HG03045 (cell line): ENCODE measurements around the gene GADL1.

Experiments used
- ATAC-seq: cut with Tn5 transposase; IDR thresholded peaks from one replicate; pipeline ENCODE4 v1.9.1; 2021; ENCODE audit warnings: mild to moderate bottlenecking, moderate library complexity; ENCODE audit not compliant: unreplicated experiment

The GADL1 gene

DNA sequence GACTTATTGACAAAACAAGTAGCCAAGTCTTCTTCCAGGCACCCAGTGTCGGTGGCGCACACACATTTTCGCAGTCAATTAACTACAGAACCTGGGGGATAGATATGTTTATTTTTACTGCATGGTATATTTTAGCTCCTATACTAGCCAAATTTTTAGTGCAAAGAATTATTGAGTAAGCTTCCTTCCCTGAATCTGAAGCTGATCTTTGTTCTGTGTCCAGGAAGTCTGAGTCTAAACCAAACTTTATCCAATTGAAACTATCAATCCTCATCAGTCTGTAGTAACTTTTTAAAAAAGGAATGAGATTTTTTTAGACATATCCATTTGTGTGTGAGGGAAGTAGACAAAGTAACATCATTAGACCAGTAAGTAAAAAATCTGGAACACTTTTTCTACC lies 133.1 kb downstream of the GADL1 start:
- no peak for ATAC-seq

DNA sequence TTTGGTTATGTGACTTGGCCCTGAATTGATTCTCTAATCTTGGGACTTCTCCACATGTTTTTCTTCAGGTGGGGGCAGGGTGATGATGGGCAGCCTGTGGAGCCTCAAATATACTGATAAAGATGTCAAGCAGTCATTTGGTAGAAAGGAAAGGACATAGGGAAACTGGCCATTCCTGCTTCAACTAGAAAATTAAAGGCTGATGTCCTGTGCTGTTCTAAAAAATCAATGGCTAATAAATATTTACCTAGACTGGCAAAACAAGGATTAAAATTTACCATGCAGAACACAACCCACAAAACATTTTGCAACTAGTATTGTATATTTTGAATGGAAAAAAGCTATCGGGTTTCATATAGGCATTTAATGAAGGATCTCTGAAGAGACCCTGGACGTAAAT lies 133.7 kb downstream of the GADL1 start:
- no peak for ATAC-seq

- no peak for ATAC-seq
These were observed 134.3 kb downstream of the GADL1 start for GRCh38 chr3:30760040-30760695.

- ATAC-seq, result no peak
These were observed 138.2 kb downstream of the GADL1 start for GRCh38 chr3:30756218-30756617.

DNA sequence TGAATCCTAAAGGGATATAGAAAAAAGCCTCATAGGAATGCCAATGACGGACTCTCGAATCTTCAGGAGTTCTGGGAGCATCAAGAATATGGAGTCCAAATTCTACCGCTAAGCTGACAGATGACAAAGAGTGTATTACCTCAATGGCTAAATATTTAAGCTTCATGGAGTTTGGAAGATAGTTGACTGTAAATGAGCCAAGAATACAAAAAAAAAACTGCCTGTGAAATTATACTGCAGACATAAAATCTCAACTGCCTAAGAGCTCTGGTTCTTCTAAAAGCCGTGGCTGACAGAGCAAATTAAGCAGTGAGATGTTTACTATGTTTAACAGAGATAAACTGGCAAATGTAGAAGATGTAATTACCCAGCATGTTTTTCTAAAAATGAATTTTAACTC lies 140.0 kb downstream of the GADL1 start:
- ATAC-seq, result no peak

- ATAC-seq, result no peak
These were observed 140.7 kb downstream of the GADL1 start for GRCh38 chr3:30753766-30754165.

DNA sequence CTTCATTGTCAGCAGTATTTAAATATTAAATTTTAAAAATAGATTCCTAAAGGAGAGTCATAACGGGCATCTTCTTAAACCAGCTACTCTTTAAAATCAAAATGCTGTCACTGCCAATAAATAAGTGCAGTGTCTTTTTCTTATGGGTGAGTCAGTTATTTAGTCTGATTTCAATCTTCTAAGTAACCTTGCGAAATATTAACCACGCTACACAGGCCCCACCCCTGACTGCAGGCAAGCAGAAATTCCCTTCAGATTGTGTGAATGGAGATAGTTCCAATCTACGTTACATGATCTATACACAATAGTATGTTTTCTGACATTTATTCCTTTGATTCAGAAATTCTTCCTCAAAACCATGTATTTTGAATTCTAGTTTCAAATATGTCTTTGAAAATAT lies 141.5 kb downstream of the GADL1 start:
- ATAC-seq, result no peak

- ATAC-seq, result no peak
These were observed 142.0 kb downstream of the GADL1 start for GRCh38 chr3:30752491-30752890.

GRCh38 chr3:30751610-30752299 lies 142.7 kb downstream of the GADL1 start:
- no peak for ATAC-seq

GRCh38 chr3:30750967-30751366 lies 143.5 kb downstream of the GADL1 start:
- ATAC-seq, result no peak

DNA sequence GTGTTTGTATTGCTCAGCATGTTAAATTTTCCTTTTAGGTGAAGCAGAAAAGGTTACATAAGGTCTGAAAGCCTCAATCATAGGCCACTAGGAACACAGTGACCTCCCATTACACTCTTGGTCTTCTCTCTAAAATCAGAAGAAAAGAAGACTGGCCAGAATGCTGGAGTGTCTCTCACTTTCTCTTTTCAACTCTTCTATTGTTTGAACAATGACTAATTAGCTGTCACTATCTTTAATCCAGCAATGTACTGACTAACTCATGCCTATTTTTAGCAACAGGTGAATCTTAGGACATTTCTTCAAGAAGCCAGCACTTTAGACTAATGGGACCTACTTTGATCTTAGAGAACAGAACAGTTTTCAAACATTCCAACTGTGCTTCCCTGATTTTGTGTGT lies 145.2 kb downstream of the GADL1 start:
- no peak for ATAC-seq

GRCh38 chr3:30747771-30748281 lies 146.6 kb downstream of the GADL1 start:
- ATAC-seq, result no peak

- ATAC-seq, result no peak
These were observed 150.7 kb downstream of the GADL1 start for GRCh38 chr3:30743641-30744317.

DNA sequence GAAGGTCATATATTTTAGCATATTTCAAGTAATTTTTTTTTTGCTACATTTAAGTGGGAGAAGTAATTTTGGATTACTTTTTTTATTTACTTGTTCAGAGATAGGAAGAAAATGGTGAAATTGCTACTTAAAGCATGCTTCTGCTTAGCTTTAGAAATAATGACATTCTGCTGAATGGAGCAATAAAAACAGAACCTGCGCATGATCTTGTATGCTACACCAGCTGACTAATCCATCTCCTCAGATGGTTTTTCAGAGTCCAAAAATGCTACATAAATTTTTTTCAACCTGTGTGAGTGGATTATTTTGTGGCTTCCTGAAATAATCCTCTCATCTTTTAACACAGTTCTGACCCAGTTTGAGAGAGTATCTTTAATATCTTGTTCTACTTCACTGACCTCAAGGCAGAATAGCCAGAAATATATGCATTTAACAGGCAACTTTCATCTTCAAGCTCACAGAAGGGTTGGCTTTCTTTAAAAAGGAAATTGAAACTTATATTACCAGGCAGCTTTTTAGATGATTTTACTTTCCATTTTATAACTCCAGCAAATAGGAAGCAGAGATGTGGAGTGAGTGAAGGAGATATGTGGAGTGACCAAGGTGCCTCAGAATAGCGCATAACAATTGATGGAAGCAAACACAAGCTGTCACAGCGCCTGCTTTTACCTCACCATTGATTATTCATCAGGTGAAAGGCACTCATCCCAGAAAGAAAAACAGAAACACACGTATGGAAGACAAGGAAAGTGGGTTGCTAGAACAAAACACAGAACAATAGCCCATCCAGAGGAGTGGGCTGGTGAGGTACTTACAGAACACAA lies 151.5 kb downstream of the GADL1 start:
- ATAC-seq, result no peak

DNA sequence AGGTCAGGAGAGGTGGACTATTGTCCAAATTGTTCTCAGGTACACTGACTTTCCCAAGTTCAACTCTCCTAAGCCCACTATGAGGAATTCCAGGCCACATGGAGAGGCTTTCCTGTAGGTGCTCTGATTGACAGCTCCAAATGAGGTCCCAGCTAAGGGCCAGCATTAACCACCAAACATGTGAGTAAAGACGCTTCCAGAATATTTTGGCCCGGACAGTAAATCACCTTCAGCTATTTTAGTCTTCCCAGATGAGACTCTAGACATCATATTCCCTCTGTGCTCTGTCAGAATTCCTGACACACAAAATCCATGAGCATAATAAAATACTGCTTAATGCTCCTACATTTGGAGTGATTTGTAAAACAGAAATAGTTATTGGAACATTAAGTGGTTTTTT lies 152.6 kb downstream of the GADL1 start:
- no peak for ATAC-seq

DNA sequence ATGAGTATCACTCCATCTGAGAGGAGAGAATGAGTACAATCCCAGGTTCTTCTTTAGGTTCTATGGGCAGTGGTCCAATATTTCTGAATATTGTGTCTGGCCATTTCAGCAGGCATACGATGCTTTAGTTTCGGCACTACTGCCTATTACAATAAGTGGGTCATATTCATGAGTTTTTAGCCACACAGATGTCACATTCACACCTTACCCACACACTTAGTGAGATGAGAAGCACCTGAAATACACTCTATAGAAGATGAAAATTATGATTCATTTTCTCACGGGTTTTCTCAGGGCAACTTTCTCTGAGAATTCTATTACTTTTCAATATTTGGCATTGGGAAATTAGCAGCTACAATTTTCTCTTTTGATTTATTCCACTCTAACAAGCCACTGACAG lies 155.9 kb downstream of the GADL1 start:
- ATAC-seq, result no peak

DNA sequence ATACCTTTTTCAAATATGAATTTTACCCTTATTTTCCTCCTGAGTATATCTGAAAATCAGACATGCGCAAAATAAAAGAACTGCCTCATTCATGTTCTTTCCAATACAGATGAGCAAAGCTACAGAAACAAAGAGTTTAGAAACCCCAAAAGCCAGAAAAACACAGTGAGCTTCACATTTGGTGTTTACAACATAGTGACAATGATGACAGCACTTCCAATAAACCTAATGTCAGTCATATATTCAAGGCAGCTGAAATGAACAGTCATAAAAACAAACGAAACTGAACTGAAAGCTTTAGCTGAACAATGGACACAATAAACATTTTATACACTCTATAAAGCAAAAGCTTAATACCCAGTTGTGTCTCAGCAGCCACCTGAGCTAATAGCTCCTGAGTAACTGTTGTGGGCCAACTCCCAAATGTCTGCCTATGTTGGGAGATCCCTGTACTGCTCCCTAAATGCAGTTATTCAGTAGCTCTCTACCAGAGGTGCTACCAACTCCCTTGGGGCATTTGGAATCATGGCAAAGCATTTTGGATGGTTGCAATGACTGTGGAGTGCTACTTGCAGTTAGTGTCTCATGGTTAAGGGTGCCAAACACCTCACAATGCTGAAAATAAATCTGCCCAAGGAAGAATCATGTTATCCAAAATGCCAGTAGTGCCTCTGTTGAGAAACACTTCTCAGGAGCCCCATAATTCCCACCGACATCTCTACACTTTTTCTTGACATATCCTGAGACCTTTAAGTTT lies 156.5 kb downstream of the GADL1 start:
- no peak for ATAC-seq

DNA sequence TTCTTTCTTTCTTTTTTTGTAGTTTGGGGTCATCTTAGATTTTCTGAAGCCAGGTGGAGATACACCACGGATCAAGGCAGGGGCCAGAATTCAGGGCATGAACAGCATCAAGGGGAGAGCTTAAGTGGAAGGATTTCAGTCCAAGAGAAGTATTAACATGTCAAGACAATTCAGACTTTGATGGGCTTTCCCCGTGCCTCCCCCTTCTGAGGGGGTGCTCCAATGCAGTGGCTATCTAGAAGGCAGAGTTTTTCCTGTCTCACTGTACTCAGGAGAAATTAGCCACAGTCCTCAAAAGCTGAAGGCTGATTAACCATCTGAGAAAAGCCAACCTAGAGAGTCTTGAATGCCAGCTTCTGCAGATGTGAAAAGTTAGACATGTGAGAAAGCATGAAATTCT lies 160.8 kb downstream of the GADL1 start:
- no peak for ATAC-seq

GRCh38 chr3:30733209-30733608 lies 161.3 kb downstream of the GADL1 start:
- no peak for ATAC-seq

- no peak for ATAC-seq
These were observed 163.5 kb downstream of the GADL1 start for GRCh38 chr3:30730967-30731366.
